ENCODE data around the gene ITPA. TPM values are rescaled to one million over a fixed set of nuclear protein-coding genes. Genes with fewer than 3 reads are reported as not detected.

ITPA gene
- total and polyA plus RNA-seq, 2 of the 8 experiments (the other 6 are each of a cell fraction or from before 2014, with no cell fraction given): 88.2 to 94.0 TPM

DNA sequence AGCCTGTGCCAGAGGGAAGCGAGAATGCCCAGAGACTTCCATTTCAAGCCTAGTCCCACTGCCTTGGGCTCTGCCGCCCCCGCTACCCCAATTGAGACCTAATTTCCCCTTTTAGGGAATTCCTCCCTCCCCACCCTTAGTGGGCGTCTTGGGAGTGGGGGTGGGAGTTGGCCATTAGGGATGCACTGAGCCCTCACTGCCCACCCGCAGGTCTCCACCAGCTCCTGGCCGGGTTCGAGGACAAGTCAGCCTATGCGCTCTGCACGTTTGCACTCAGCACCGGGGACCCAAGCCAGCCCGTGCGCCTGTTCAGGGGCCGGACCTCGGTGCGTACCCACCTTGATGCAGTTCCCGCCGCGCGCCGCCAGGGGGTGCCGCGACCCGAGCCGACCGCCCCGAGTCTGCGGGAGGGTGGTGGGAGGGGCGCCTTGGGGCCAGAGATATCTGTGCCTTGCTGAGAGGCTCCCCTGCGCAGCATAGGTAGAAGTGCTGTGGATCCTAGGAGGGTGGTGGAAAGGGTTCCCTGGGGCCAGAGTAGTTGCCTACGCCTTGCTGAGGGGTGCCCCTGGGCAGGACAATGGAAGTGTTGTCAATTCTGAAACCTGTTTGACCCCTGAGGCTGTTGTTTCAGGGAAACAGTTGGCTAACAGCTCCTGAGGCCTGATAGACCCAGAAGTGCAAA, 9.2 kb downstream of the ITPA start (continued):
- TF ChIP-seq, protein P1, sequence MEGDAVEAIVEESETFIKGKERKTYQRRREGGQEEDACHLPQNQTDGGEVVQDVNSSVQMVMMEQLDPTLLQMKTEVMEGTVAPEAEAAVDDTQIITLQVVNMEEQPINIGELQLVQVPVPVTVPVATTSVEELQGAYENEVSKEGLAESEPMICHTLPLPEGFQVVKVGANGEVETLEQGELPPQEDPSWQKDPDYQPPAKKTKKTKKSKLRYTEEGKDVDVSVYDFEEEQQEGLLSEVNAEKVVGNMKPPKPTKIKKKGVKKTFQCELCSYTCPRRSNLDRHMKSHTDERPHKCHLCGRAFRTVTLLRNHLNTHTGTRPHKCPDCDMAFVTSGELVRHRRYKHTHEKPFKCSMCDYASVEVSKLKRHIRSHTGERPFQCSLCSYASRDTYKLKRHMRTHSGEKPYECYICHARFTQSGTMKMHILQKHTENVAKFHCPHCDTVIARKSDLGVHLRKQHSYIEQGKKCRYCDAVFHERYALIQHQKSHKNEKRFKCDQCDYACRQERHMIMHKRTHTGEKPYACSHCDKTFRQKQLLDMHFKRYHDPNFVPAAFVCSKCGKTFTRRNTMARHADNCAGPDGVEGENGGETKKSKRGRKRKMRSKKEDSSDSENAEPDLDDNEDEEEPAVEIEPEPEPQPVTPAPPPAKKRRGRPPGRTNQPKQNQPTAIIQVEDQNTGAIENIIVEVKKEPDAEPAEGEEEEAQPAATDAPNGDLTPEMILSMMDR (IDR thresholded peaks at IDR 0.05; ENCODE audit: control extremely low read depth in 1 of 3, insufficient read depth in 1 of 3, low read depth in 1 of 3, low read length in 3 of 3): peak; percentile 86 to 90 (median 89)
- TF ChIP-seq CREB1 (IDR thresholded peaks at IDR 0.05) (peak; percentile 47; the same call in 1 of the 2 replicates), TBP (IDR thresholded peaks at IDR 0.05; ENCODE audit: low read depth, low read length) (0 out of 2 replicates have a peak, but pooled peaks have one; percentile 30), RXRA (IDR thresholded peaks at IDR 0.05; ENCODE audit: insufficient read depth, low read depth, low read length) (0 out of 2 replicates have a peak, but pooled peaks have one; percentile 49)
